ENCODE measurements around the gene PITPNB. TPM values are rescaled to one million over a fixed set of nuclear protein-coding genes. Genes with fewer than 3 reads are reported as not detected.

PITPNB gene
- total and polyA plus RNA-seq, 2 experiments from 2014 or later = 50.9 to 56.0 TPM

DNA sequence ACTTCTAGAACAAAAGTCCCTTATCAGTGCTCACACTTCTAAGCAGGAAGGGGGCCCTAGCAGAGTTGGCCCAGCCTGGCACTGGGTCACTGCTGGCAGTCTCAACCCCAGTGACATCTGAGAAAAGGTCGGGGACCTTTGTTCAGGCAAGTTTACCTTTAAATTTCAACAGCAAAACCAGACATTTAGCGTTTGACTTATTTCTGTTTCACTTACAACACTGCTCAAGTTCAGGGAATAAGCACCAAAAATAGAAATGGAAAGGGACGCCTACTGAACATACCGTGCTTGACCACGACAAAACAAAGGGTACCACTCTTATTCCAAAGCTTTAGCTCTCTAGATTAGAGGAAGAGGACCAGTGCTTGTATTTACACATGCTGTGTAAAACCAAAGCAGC lies 26.2 kb downstream of the PITPNB start:
- H4K20me1 ChIP-seq (replicated peaks; ENCODE audit: insufficient read depth) = peaks cover 24% of the 10 kb centered on the region
- H3K27me3 Mint-ChIP-seq (ENCODE audit: insufficient read depth, low read depth, poor library complexity) = no peaks in the 10 kb centered on the region

More for the DNA sequence above, 26.2 kb downstream of the PITPNB start:
- Mint-ChIP-seq H3K9me3 (no peaks in the 10 kb centered on the region), H3K36me3 (ENCODE audit: low read depth) (peaks cover 61% of the 10 kb centered on the region), H3K4me1 (peaks cover 3% of the 10 kb centered on the region), H3K27ac (no peak overlapping the region), H3K4me3 (no peak overlapping the region)
- H3K4me1 ChIP-seq (ENCODE audit: insufficient read depth) = no peaks in the 10 kb centered on the region; the same call in 1 of the 2 replicates
- H3K27ac ChIP-seq (ENCODE audit: low read depth) = no peak overlapping the region
- no peak overlapping the region for H2AFZ ChIP-seq
- TF ChIP-seq EZH2 (IDR thresholded peaks at IDR 0.05; ENCODE audit: low read depth, unreplicated experiment) (no peak), JUNB (IDR thresholded peaks at IDR 0.05; ENCODE audit: unreplicated experiment) (no peak), EZH2phosphoT487 (IDR thresholded peaks at IDR 0.05; ENCODE audit: unreplicated experiment) (no peak), CREB1 (CRISPR knock-in tag; IDR thresholded peaks at IDR 0.05; ENCODE audit: low read depth) (no peak), STAT1 (IDR thresholded peaks at IDR 0.05; ENCODE audit: unreplicated experiment) (no peak)
- TF ChIP-seq, protein P1, sequence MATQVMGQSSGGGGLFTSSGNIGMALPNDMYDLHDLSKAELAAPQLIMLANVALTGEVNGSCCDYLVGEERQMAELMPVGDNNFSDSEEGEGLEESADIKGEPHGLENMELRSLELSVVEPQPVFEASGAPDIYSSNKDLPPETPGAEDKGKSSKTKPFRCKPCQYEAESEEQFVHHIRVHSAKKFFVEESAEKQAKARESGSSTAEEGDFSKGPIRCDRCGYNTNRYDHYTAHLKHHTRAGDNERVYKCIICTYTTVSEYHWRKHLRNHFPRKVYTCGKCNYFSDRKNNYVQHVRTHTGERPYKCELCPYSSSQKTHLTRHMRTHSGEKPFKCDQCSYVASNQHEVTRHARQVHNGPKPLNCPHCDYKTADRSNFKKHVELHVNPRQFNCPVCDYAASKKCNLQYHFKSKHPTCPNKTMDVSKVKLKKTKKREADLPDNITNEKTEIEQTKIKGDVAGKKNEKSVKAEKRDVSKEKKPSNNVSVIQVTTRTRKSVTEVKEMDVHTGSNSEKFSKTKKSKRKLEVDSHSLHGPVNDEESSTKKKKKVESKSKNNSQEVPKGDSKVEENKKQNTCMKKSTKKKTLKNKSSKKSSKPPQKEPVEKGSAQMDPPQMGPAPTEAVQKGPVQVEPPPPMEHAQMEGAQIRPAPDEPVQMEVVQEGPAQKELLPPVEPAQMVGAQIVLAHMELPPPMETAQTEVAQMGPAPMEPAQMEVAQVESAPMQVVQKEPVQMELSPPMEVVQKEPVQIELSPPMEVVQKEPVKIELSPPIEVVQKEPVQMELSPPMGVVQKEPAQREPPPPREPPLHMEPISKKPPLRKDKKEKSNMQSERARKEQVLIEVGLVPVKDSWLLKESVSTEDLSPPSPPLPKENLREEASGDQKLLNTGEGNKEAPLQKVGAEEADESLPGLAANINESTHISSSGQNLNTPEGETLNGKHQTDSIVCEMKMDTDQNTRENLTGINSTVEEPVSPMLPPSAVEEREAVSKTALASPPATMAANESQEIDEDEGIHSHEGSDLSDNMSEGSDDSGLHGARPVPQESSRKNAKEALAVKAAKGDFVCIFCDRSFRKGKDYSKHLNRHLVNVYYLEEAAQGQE (IDR thresholded peaks at IDR 0.05; ENCODE audit: unreplicated experiment) = no peak
- TF ChIP-seq, protein P2, sequence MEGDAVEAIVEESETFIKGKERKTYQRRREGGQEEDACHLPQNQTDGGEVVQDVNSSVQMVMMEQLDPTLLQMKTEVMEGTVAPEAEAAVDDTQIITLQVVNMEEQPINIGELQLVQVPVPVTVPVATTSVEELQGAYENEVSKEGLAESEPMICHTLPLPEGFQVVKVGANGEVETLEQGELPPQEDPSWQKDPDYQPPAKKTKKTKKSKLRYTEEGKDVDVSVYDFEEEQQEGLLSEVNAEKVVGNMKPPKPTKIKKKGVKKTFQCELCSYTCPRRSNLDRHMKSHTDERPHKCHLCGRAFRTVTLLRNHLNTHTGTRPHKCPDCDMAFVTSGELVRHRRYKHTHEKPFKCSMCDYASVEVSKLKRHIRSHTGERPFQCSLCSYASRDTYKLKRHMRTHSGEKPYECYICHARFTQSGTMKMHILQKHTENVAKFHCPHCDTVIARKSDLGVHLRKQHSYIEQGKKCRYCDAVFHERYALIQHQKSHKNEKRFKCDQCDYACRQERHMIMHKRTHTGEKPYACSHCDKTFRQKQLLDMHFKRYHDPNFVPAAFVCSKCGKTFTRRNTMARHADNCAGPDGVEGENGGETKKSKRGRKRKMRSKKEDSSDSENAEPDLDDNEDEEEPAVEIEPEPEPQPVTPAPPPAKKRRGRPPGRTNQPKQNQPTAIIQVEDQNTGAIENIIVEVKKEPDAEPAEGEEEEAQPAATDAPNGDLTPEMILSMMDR (conservative IDR thresholded peaks at IDR 0.05; ENCODE audit: low read depth in 2 of 2) = no peak
- TF ChIP-seq, protein P3, sequence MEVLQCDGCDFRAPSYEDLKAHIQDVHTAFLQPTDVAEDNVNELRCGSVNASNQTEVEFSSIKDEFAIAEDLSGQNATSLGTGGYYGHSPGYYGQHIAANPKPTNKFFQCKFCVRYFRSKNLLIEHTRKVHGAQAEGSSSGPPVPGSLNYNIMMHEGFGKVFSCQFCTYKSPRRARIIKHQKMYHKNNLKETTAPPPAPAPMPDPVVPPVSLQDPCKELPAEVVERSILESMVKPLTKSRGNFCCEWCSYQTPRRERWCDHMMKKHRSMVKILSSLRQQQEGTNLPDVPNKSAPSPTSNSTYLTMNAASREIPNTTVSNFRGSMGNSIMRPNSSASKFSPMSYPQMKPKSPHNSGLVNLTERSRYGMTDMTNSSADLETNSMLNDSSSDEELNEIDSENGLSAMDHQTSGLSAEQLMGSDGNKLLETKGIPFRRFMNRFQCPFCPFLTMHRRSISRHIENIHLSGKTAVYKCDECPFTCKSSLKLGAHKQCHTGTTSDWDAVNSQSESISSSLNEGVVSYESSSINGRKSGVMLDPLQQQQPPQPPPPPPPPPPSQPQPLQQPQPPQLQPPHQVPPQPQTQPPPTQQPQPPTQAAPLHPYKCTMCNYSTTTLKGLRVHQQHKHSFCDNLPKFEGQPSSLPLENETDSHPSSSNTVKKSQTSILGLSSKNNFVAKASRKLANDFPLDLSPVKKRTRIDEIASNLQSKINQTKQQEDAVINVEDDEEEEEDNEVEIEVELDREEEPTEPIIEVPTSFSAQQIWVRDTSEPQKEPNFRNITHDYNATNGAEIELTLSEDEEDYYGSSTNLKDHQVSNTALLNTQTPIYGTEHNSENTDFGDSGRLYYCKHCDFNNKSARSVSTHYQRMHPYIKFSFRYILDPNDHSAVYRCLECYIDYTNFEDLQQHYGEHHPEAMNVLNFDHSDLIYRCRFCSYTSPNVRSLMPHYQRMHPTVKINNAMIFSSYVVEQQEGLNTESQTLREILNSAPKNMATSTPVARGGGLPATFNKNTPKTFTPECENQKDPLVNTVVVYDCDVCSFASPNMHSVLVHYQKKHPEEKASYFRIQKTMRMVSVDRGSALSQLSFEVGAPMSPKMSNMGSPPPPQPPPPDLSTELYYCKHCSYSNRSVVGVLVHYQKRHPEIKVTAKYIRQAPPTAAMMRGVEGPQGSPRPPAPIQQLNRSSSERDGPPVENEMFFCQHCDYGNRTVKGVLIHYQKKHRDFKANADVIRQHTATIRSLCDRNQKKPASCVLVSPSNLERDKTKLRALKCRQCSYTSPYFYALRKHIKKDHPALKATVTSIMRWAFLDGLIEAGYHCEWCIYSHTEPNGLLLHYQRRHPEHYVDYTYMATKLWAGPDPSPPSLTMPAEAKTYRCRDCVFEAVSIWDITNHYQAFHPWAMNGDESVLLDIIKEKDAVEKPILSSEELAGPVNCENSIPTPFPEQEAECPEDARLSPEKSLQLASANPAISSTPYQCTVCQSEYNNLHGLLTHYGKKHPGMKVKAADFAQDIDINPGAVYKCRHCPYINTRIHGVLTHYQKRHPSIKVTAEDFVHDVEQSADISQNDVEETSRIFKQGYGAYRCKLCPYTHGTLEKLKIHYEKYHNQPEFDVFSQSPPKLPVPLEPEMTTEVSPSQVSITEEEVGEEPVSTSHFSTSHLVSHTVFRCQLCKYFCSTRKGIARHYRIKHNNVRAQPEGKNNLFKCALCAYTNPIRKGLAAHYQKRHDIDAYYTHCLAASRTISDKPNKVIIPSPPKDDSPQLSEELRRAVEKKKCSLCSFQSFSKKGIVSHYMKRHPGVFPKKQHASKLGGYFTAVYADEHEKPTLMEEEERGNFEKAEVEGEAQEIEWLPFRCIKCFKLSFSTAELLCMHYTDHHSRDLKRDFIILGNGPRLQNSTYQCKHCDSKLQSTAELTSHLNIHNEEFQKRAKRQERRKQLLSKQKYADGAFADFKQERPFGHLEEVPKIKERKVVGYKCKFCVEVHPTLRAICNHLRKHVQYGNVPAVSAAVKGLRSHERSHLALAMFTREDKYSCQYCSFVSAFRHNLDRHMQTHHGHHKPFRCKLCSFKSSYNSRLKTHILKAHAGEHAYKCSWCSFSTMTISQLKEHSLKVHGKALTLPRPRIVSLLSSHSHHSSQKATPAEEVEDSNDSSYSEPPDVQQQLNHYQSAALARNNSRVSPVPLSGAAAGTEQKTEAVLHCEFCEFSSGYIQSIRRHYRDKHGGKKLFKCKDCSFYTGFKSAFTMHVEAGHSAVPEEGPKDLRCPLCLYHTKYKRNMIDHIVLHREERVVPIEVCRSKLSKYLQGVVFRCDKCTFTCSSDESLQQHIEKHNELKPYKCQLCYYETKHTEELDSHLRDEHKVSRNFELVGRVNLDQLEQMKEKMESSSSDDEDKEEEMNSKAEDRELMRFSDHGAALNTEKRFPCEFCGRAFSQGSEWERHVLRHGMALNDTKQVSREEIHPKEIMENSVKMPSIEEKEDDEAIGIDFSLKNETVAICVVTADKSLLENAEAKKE (CRISPR knock-in tag; IDR thresholded peaks at IDR 0.05) = no peak
- no peaks in the 10 kb centered on the region for H3K9me2 ChIP-seq (ENCODE audit: insufficient read depth)
- ATAC-seq (no peak), DNase-seq (ENCODE audit: low spot score) (no peak)
- no peaks in the 10 kb centered on the region for H3F3A ChIP-seq (replicated peaks; ENCODE audit: low read depth)
- H3K36me3 ChIP-seq (ENCODE audit: insufficient read depth) = peaks cover 37% of the 10 kb centered on the region
- H3K27me3 ChIP-seq (ENCODE audit: insufficient read depth) = no peaks in the 10 kb centered on the region
- H3K4me3 ChIP-seq = no peak overlapping the region
- H3K4me2 ChIP-seq = no peak overlapping the region
- H3K79me2 ChIP-seq (replicated peaks; ENCODE audit: insufficient read depth) = no peaks in the 10 kb centered on the region
